ENCODE results near the gene AKAP6.
"Not testable (repeated sequence)": the region's sequence is repeated elsewhere in the genome, so short reads cannot be mapped to it uniquely, and the experiment has no call there.

Gene AKAP6

GRCh38 chr14:32332415-32333316 is 3.6 kb downstream of the AKAP6 start:
- DNase-seq, result no peak

DNA sequence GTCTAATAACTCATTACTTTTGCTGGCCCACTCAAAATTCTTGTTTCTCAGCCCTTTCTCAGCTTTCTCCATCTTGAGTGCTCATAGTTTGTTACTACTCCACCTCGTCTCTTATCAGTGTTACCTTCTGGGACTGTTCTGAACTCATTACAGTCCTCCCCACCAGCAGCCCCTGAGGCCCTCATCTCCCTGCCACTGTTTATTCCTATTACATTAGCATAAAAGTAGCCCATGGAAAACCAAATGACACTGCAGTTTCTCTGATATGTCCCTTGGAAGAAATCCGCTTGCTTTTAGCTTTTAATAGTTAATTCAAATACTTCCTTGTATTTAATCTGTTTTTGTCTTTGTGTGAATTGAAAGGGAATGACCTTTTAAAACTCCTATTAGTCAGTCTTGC is 7.6 kb downstream of the AKAP6 start:
- no peak for DNase-seq

DNA sequence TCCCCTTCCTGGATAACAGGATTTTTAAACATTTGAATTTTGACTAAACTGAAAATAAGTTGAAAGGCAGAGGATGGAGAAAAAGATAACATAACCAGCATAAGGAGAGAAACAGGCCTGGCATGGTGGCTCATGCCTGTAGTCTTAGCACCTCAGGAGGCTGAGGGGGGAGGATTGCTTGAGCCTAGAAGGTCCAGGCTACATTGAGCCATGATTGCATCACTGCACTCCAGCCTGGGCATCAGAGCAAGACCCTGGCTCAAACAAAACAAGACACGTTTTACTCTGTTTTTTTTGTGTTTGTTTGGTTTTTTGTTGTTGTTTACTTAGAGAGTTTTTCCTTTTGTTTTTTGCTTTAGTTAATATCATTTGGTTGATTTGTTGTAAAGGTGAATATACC is 8.7 kb downstream of the AKAP6 start:
- DNase-seq, result no peak

- DNase-seq, result no peak
Measured at GRCh38 chr14:32339188-32339587, 10.1 kb downstream of the AKAP6 start.

DNA sequence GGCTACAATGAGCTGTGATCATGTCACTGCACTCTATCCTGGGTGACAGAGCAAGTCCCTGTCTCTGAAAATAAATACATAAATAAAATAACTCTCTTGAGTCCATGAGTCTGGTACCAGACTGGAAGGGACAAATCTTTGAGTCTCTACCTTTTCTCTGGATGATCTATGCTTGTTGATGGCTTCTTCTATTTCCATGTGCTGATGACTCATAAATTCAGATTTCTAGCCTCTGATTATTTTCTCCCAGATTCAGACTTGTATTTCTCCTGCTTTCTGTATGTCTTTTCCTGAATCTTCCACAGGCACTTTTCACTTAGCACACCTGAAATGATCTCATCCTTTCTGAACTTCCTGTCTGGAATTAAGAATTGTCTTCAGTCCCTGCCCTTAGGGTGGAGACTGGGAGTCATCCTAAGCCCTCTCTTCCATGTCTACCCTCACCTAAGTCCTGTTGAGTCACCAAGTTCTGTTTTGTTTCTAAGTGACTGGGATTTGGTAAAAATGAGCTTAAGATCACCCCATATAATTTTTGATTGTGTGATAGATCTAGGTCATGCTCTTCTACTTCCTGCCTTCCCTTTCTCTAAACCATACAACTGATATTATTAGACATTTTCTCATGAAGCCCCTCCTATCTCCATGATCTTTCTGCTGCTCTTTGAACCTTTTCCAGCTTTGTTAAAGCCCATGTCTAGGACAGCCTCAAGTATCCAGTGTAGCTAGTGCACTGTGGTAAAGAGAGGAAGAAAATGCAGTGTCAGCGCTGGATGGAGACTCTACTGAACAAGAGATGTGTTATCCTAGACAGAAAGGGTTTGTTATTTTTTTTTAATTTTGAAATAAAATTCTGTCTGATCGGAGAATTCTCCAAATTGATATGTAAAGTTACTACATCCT is 13.1 kb downstream of the AKAP6 start:
- no peak for DNase-seq

DNA sequence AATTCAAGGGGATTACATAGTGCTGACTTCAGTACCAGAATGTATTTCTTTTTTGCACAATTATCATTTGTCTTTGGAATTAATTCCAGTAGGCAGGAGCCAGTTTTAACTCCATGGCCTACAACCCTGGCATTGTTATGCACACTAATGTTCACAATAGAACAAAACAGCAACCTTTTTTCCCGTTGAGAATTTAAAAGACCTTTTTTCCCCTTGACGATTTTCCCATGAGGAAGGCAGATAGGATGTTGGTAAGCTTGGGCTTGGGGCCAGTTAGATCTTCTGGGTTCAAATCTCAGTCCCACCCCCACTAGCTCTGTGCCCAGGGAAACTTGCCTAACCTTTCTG is 13.7 kb downstream of the AKAP6 start:
- no peak for DNase-seq

- no peak for DNase-seq
Measured at GRCh38 chr14:32343926-32344430, 14.9 kb downstream of the AKAP6 start.

DNA sequence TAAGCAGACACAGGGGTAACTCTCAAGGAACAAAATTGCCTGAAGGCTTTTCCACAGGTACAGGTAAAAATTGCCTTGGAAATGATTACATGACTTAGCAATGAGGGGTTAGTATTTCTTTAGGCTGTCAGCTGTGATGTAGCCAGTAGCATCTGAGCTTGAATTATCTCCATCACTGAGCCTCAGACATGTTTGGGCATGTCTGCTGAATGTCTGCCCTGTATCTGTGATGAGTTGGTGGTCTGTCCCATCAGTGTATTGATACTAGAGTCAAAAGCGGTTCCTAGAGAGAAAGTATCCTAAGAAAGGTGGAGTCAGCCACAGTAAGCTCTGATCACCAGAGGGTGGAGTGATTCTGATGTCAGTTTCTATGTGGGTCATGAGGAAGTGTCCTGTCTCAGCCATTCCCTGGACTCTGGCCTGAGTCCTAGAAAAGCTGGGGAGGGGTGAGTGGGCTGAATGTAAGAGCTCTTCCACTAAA is 16.3 kb downstream of the AKAP6 start:
- no peak for DNase-seq

GRCh38 chr14:32349322-32349721 is 20.2 kb downstream of the AKAP6 start:
- DNase-seq, result no peak

DNA sequence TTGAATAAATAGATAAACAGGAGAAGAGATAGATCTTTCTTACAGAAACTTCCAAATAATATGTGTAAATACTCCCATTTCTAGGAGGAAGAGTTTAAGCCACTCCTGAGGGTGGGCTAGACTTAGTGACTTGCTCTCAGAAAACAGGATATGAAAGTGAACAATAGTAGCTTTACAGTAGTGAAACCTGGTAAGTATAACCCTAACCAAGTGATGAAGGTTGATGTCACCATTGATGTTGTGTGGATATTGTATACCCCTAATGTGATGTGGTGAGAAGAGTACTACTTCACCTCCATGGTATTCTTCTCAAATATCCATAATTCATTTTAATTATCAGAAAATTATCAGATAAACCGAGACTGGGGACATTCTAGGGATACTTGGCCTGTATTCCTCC is 20.9 kb downstream of the AKAP6 start:
- no peak for DNase-seq

GRCh38 chr14:32352631-32353030 is 23.5 kb downstream of the AKAP6 start:
- no peak for DNase-seq

- DNase-seq, result no peak
Measured at GRCh38 chr14:32354716-32355115, 25.6 kb downstream of the AKAP6 start.

- DNase-seq, result no peak
Measured at GRCh38 chr14:32358781-32359180, 29.7 kb downstream of the AKAP6 start.

DNA sequence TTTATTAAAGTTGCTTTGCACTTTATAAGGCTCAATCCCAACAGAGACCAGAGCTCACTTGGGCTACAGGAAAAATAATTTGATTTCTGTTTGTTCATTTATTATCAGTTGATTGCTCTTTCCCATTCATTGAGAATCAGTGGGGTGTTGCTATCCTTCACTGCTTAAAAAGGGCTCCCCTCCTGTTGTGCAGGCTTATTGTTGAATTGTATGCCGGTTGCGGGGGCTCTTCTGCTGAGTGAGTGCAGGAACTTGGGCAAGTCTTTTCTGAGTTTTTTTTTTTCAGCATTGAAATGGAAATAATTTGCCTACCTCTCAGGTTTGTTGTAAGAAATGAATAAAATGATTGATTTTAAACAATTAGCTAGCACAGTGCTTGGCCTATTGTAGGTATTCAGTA is 32.6 kb downstream of the AKAP6 start:
- DNase-seq, result no peak

DNA sequence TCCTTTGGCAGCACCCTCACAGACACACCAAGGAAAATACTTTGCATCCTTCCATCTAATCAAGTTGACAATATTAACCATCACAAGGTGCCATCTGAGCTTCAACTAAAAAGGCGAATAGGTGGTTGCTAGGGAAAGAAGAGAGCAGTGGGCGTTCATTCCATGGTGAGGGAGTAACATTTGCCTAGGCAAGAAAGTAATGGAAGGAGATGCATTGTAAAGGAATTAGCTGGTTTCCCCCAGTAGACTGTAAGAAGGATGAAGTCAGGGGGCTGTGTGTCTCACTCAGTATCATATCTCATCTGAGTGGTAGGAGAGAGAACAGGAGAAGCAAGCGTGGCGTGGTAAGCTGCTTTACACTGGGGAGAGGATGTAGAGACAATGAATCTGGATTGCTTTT is 34.7 kb downstream of the AKAP6 start:
- DNase-seq, result no peak

DNA sequence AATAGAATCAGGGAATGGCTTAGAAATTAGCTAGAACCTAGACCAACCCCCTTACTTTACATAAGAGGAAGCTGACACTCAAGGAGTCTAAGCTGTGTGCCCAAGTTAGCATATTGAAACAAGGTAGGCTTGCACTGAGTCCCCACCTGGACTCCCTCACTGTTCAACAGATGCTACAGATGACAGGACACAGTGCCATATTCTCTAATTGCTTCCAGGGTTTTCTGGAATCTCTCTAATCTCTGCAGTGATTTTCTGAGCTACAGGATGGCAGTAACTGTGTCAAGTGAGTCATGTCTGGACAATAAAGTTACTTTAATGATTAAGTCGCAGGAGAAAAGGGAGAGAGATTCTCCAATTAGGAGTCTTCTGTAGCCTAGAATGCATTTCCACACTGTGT is 35.8 kb downstream of the AKAP6 start:
- no peak for DNase-seq

- no peak for DNase-seq
Measured at GRCh38 chr14:32366256-32366879, 37.3 kb downstream of the AKAP6 start.

DNA sequence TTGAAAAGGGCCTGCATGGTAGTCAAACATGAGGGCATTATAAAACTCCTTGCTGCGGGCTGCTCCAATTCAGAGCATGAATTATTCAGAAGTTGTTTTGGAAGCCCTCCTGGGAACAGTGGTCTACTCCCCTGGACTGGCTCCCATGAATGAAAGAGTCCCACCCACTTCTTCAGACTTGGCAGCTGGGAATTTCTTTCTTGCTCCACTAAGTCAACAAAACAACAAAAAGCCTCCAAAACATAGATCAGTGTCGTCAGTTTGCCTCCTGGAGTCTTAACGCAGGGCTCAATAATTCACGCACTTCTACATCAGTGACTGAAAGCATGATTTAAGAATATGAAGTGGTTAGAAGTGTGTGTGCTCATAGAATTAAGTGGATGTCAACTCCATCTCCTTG is 37.9 kb downstream of the AKAP6 start:
- no peak for DNase-seq

GRCh38 chr14:32367516-32367915 is 38.4 kb downstream of the AKAP6 start:
- DNase-seq, result no peak

- no peak for DNase-seq
Measured at GRCh38 chr14:32368107-32368506, 39.0 kb downstream of the AKAP6 start.

DNA sequence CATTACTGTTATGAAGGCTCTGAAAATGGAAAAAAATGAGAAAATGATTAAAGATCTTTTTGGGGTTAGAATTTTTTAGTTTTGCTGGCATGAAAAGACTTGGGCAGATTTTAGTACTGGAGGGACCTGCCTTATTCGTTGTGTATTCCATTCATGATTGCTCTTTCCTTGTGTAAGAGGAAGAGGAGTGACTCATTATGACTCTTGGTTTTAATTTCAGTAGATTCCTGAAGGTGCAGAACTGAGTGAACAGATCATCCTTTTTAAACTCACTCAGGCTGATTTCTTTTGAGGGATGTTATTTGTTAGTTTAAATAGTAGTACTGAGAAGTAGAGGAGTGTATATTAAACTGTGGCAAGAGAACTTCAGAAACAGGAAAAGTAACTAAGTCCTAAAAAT is 41.6 kb downstream of the AKAP6 start:
- no peak for DNase-seq

DNA sequence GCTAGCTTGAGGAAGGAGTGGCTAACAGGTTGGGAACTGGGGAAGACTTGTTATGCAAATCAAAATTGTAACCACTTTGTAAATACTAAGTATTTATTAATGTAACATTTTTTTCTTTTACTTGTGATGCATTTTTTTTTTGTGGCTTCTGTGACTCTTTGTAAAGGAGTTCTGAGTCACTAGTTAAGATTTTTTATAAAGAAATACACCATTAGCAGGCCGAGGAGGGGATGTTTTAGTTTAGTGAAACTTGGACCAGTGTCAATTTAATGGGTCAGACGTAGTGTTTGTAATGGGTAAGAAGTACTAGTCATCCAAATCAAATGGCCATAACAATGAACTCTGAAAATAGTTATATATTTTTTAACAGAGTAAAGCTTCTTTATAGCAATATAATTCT is 43.1 kb downstream of the AKAP6 start:
- DNase-seq, result no peak

GRCh38 chr14:32373174-32373573 is 44.1 kb downstream of the AKAP6 start:
- DNase-seq, result not testable (repeated sequence)
